Metanephros (tissue), 2 donors: ENCODE measurements around the gene TCTN1. TPM values are rescaled to one million over a fixed set of nuclear protein-coding genes. Genes with fewer than 3 reads are reported as not detected.

Experiments
- small RNA-seq: library from RNA; depleted of rRNA; stranded (forward); fragments of <200 nt; gene quantifications from one replicate; pipeline ENCODE3, GENCODE V24; 2014; ENCODE audit warnings: low replicate concordance
- total RNA-seq: library from RNA; depleted of rRNA; stranded (reverse); fragments of >200 nt; gene quantifications from one replicate; pipeline ENCODE4 v1.2.3, GENCODE V29; 2014

TCTN1 gene
- total RNA-seq, result 124 TPM

GRCh38 chr12:110613771-110614684, at the start of gene TCTN1:
TCTN1 (plus strand) TSS chr12:110614129; CDS start chr12:110614183, 54 bp downstream.

GRCh38 chr12:110583137-110584059, 30.5 kb upstream of the TCTN1 start, which contains the start of gene PPTC7:
PPTC7 (minus strand) TSS chr12:110583318; CDS start chr12:110583031, 287 bp downstream.

GRCh38 chr12:110688446-110689280, 74.7 kb downstream of the TCTN1 start, which contains the start of gene HVCN1:
HVCN1 (minus strand) TSS chr12:110689115; CDS start chr12:110683245, 5,870 bp downstream.

Small RNA genes within 50 kb of the gene (small RNA-seq; reads per million reads assigned to genes)
- gene RN7SL387P, result not detected

Other genes starting within 250 kb of the TCTN1 start
- gene ANAPC7, start 210.4 kb upstream of the TCTN1 start, total RNA-seq, result 45.5 TPM
- gene ARPC3, start 163.8 kb upstream of the TCTN1 start, total RNA-seq, result 155 TPM
- 18.9 TPM for gene GPN3, start 145.9 kb upstream of the TCTN1 start, total RNA-seq
- 8.0 TPM for gene FAM216A, start 145.3 kb upstream of the TCTN1 start, total RNA-seq
- gene VPS29, start 112.0 kb upstream of the TCTN1 start, total RNA-seq, result 58.7 TPM
- gene RAD9B, start 111.8 kb upstream of the TCTN1 start, total RNA-seq, result 0.93 TPM
- 17.9 TPM for gene PPTC7, start 30.8 kb upstream of the TCTN1 start, total RNA-seq
- 8.8 TPM for gene HVCN1, start 75.0 kb downstream of the TCTN1 start, total RNA-seq
- 101 TPM for gene PPP1CC, start 128.8 kb downstream of the TCTN1 start, total RNA-seq
- not detected for gene CCDC63, start 232.9 kb downstream of the TCTN1 start, total RNA-seq